ENCODE results near the gene CREB5.

The CREB5 gene

GRCh38 chr7:28793381-28794085 is 381.2 kb downstream of the CREB5 start:
- Histone ChIP-seq H2AFZ (ENCODE audit: low read depth, low read length) (no peak overlapping the region), H3K9me3 (ENCODE audit: insufficient read depth, low read length, severe bottlenecking) (no peaks in the 10 kb centered on the region), H3K4me3 (ENCODE audit: low read depth in 1 of 2, low read length in 2 of 2) (no peak overlapping the region), H3K27me3 (ENCODE audit: insufficient read depth, low read length, poor library complexity) (peaks cover 13% of the 10 kb centered on the region), H3K9ac (ENCODE audit: low read depth, low read length) (no peak overlapping the region), H4K20me1 (ENCODE audit: insufficient read depth, low read length) (no peaks in the 10 kb centered on the region), H3K79me2 (ENCODE audit: insufficient read depth, low read length) (no peaks in the 10 kb centered on the region), H3K36me3 (ENCODE audit: insufficient read depth, low read length) (no peaks in the 10 kb centered on the region), H3K27ac (ENCODE audit: low read length) (no peak overlapping the region), H3K4me2 (ENCODE audit: insufficient read depth, low read length) (no peak overlapping the region), H3K4me1 (ENCODE audit: insufficient read depth, low read length) (no peaks in the 10 kb centered on the region)
- DNase-seq (no peak), ATAC-seq (ENCODE audit: insufficient read depth, low read depth) (no peak)
- no peak for TF ChIP-seq EZH2 (IDR thresholded peaks at IDR 0.05; ENCODE audit: borderline replicate concordance, low read depth, low read length, severe bottlenecking)
- TF ChIP-seq, protein P1, sequence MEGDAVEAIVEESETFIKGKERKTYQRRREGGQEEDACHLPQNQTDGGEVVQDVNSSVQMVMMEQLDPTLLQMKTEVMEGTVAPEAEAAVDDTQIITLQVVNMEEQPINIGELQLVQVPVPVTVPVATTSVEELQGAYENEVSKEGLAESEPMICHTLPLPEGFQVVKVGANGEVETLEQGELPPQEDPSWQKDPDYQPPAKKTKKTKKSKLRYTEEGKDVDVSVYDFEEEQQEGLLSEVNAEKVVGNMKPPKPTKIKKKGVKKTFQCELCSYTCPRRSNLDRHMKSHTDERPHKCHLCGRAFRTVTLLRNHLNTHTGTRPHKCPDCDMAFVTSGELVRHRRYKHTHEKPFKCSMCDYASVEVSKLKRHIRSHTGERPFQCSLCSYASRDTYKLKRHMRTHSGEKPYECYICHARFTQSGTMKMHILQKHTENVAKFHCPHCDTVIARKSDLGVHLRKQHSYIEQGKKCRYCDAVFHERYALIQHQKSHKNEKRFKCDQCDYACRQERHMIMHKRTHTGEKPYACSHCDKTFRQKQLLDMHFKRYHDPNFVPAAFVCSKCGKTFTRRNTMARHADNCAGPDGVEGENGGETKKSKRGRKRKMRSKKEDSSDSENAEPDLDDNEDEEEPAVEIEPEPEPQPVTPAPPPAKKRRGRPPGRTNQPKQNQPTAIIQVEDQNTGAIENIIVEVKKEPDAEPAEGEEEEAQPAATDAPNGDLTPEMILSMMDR (IDR thresholded peaks at IDR 0.05; ENCODE audit: borderline replicate concordance, extremely low read depth, low read length, poor library complexity, severe bottlenecking) = no peak

GRCh38 chr7:28798274-28798673 is 386.0 kb downstream of the CREB5 start:
- Histone ChIP-seq H3K4me1 (ENCODE audit: insufficient read depth, low read length) (no peaks in the 10 kb centered on the region), H3K27ac (ENCODE audit: low read length) (no peak overlapping the region), H3K27me3 (ENCODE audit: insufficient read depth, low read length, poor library complexity) (peaks cover 11% of the 10 kb centered on the region), H3K79me2 (ENCODE audit: insufficient read depth, low read length) (no peaks in the 10 kb centered on the region), H3K9me3 (ENCODE audit: insufficient read depth, low read length, severe bottlenecking) (no peaks in the 10 kb centered on the region), H3K4me2 (ENCODE audit: insufficient read depth, low read length) (no peak overlapping the region), H3K4me3 (ENCODE audit: low read depth in 1 of 2, low read length in 2 of 2) (no peak overlapping the region), H3K9ac (ENCODE audit: low read depth, low read length) (no peak overlapping the region), H4K20me1 (ENCODE audit: insufficient read depth, low read length) (no peaks in the 10 kb centered on the region), H3K36me3 (ENCODE audit: insufficient read depth, low read length) (no peaks in the 10 kb centered on the region), H2AFZ (ENCODE audit: low read depth, low read length) (no peak overlapping the region)
- DNase-seq (no peak), ATAC-seq (ENCODE audit: insufficient read depth, low read depth) (no peak)
- no peak for TF ChIP-seq EZH2 (IDR thresholded peaks at IDR 0.05; ENCODE audit: borderline replicate concordance, low read depth, low read length, severe bottlenecking)
- TF ChIP-seq, protein P1 (IDR thresholded peaks at IDR 0.05; ENCODE audit: borderline replicate concordance, extremely low read depth, low read length, poor library complexity, severe bottlenecking) = no peak

DNA sequence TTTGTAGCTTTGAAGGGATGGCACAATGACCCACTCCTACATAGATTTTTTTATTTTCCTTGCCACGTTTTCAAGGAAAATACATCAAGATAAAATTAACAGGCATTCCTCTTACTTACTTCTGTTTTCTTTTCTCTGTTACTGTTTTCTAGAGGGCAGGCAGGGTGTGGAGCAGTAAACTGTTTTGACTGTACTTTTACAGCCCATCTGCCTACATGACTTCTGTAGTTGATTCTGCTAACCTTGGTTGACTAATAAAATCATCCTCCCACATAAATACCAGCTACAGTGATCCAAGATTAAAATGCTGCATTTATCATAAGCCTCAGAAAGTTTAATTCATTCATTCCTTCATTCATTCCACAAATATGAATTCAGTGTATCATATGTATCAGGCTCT is 387.3 kb downstream of the CREB5 start:
- peaks cover 11% of the 10 kb centered on the region for H3K27me3 ChIP-seq (ENCODE audit: insufficient read depth, low read length, poor library complexity)
- no peak overlapping the region for H2AFZ ChIP-seq (ENCODE audit: low read depth, low read length)
- H3K4me1 ChIP-seq (ENCODE audit: insufficient read depth, low read length) = no peaks in the 10 kb centered on the region
- no peaks in the 10 kb centered on the region for H3K9me3 ChIP-seq (ENCODE audit: insufficient read depth, low read length, severe bottlenecking)
- H3K4me2 ChIP-seq (ENCODE audit: insufficient read depth, low read length) = no peak overlapping the region
- no peak overlapping the region for H3K9ac ChIP-seq (ENCODE audit: low read depth, low read length)
- no peak for DNase-seq
- TF ChIP-seq, protein P1 (IDR thresholded peaks at IDR 0.05; ENCODE audit: borderline replicate concordance, extremely low read depth, low read length, poor library complexity, severe bottlenecking) = no peak
- TF ChIP-seq EZH2 (IDR thresholded peaks at IDR 0.05; ENCODE audit: borderline replicate concordance, low read depth, low read length, severe bottlenecking) = no peak
- H4K20me1 ChIP-seq (ENCODE audit: insufficient read depth, low read length) = no peaks in the 10 kb centered on the region
- no peak overlapping the region for H3K27ac ChIP-seq (ENCODE audit: low read length)
- H3K4me3 ChIP-seq (ENCODE audit: low read depth in 1 of 2, low read length in 2 of 2) = no peak overlapping the region
- H3K36me3 ChIP-seq (ENCODE audit: insufficient read depth, low read length) = no peaks in the 10 kb centered on the region
- ATAC-seq (ENCODE audit: insufficient read depth, low read depth) = no peak
- no peaks in the 10 kb centered on the region for H3K79me2 ChIP-seq (ENCODE audit: insufficient read depth, low read length)

Measured in DND-41 (cell line).